Thyroid gland (tissue), 4 donors: ENCODE measurements around the gene TMEM9B.

Experiments
- POLR2A ChIP-seq, 2 donors: fragments of 450-650 bp; IDR thresholded peaks; one replicate each; pipeline ENCODE4 v1.6.1; 2017; ENCODE audit warnings: antibody characterized with exemption in 2 of 2, mild to moderate bottlenecking in 2 of 2, moderate library complexity in 1 of 2
- TF ChIP-seq, protein P1 (sequence below), 6 experiments: fragments of 200-600 bp in 3 of 6; fragments of 450-650 bp in 3 of 6; sonication (generic) in 3 of 6; IDR thresholded peaks; one replicate each; pipeline ENCODE4 v1.5.1; 2016 to 2019; ENCODE audit warnings: antibody characterized with exemption in 6 of 6, mild to moderate bottlenecking in 2 of 6, inconsistent platforms in 1 of 6, moderate library complexity in 1 of 6

DNA sequence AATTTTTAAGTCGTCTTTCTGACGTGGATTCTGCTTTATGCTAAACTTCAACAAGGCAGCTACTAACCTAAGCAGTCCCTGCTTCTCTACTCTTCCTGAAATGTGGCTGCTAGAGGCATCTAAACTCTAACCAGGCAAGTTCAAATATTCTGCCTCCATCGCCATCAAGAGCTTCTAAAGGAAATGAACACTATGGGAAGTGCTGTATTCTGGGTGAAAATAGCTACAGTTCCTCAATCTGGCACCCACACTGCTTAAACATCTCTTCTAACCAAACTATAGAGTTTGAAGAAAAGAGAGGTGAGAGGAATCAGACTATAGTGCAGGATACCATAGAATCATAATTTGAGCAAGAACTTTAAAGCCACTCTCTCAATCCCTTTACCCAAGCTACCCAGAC is 33.2 kb upstream of the TMEM9B start:
- no peak for TF ChIP-seq POLR2A (IDR thresholded peaks at IDR 0.05)
- TF ChIP-seq, protein P1, sequence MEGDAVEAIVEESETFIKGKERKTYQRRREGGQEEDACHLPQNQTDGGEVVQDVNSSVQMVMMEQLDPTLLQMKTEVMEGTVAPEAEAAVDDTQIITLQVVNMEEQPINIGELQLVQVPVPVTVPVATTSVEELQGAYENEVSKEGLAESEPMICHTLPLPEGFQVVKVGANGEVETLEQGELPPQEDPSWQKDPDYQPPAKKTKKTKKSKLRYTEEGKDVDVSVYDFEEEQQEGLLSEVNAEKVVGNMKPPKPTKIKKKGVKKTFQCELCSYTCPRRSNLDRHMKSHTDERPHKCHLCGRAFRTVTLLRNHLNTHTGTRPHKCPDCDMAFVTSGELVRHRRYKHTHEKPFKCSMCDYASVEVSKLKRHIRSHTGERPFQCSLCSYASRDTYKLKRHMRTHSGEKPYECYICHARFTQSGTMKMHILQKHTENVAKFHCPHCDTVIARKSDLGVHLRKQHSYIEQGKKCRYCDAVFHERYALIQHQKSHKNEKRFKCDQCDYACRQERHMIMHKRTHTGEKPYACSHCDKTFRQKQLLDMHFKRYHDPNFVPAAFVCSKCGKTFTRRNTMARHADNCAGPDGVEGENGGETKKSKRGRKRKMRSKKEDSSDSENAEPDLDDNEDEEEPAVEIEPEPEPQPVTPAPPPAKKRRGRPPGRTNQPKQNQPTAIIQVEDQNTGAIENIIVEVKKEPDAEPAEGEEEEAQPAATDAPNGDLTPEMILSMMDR (IDR thresholded peaks at IDR 0.05), result no peak
